ENCODE results near the gene SPATA16.
"Not testable (repeated sequence)": the region's sequence is repeated elsewhere in the genome, so short reads cannot be mapped to it uniquely, and the experiment has no call there.

SPATA16 gene

GRCh38 chr3:173140986-173141385, at the start of gene SPATA16:
Gene SPATA16 (minus strand): TSS chr3:173141235. CDS start chr3:173117731, 23,504 bp downstream.
- no peak for DNase-seq

GRCh38 chr3:173183022-173183421, 42.0 kb upstream of the SPATA16 start:
- not testable (repeated sequence) for DNase-seq

- no peak for DNase-seq
Observed at GRCh38 chr3:173173652-173174051, 32.6 kb upstream of the SPATA16 start.

GRCh38 chr3:173159139-173159538, 18.1 kb upstream of the SPATA16 start:
- DNase-seq: not testable (repeated sequence)

- not testable (repeated sequence) for DNase-seq
Observed at GRCh38 chr3:173156533-173156932, 15.5 kb upstream of the SPATA16 start.

GRCh38 chr3:173153631-173154030, 12.6 kb upstream of the SPATA16 start:
- DNase-seq: no peak

GRCh38 chr3:173139420-173139819, 1.6 kb downstream of the SPATA16 start:
- DNase-seq: no peak

- no peak for DNase-seq
Observed at GRCh38 chr3:173138026-173138425, 3.0 kb downstream of the SPATA16 start.

GRCh38 chr3:173135059-173135458, 6.0 kb downstream of the SPATA16 start:
- DNase-seq: no peak

GRCh38 chr3:173128633-173129032, 12.4 kb downstream of the SPATA16 start:
- DNase-seq: no peak

GRCh38 chr3:173111321-173111720, 29.7 kb downstream of the SPATA16 start:
- no peak for DNase-seq

GRCh38 chr3:173109143-173109542, 31.9 kb downstream of the SPATA16 start:
- no peak for DNase-seq

- no peak for DNase-seq
Observed at GRCh38 chr3:173103469-173103868, 37.6 kb downstream of the SPATA16 start.

GRCh38 chr3:173098959-173099358, 42.1 kb downstream of the SPATA16 start:
- no peak for DNase-seq

- no peak for DNase-seq
Observed at GRCh38 chr3:173096994-173097785, 43.8 kb downstream of the SPATA16 start.

GRCh38 chr3:173096140-173096539, 44.9 kb downstream of the SPATA16 start:
- no peak for DNase-seq

- DNase-seq: no peak
Observed at GRCh38 chr3:173092038-173092437, 49.0 kb downstream of the SPATA16 start.

- no peak for DNase-seq
Observed at GRCh38 chr3:173090492-173090891, 50.5 kb downstream of the SPATA16 start.

GRCh38 chr3:173089283-173089682, 51.8 kb downstream of the SPATA16 start:
- DNase-seq: no peak

GRCh38 chr3:173078525-173078924, 62.5 kb downstream of the SPATA16 start:
- DNase-seq: no peak

- DNase-seq: no peak
Observed at GRCh38 chr3:173066044-173067004, 74.7 kb downstream of the SPATA16 start.

GRCh38 chr3:173065543-173065981, 75.5 kb downstream of the SPATA16 start:
- no peak for DNase-seq

- no peak for DNase-seq
Observed at GRCh38 chr3:173064631-173065030, 76.4 kb downstream of the SPATA16 start.

GRCh38 chr3:173058229-173058628, 82.8 kb downstream of the SPATA16 start:
- no peak for DNase-seq
